Renal cortical epithelial cell (primary cell): ENCODE data around the gene ASPHD2. TPM values are rescaled to one million over a fixed set of nuclear protein-coding genes. Genes with fewer than 3 reads are reported as not detected.

Source experiments
- DNase-seq: peaks from one replicate; pipeline ENCODE4 v3.0.0-alpha.2; 2011; ENCODE audit warnings: low read depth
- total RNA-seq: library from RNA; depleted of rRNA; stranded (reverse); fragments of >200 nt; gene quantifications from 2 replicates; pipeline ENCODE4 v1.2.3, GENCODE V29; 2014

ASPHD2 gene
- total RNA-seq, 1 donor from 2014 or later = 5.6 TPM

DNA sequence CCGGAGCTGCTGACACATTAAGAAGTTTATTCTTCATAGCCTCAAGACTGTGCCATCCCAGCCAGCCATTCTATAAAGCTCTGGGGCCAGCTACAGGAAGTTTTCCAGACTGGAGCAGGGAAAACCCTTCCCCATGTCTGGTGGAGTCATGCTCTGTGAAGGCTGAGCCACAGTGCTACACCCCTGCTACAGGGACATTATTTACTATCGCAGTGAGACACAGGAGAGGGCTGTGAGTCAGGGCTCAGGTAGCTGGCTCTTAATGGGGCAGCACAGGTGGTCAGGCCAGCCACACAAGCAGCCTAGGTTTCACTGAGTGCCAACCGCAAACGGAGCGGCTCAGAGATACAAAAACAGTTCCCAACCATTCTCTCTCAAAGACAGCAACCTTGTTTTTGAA, 42.5 kb downstream of the ASPHD2 start:
- peak; percentile 97 for DNase-seq

DNA sequence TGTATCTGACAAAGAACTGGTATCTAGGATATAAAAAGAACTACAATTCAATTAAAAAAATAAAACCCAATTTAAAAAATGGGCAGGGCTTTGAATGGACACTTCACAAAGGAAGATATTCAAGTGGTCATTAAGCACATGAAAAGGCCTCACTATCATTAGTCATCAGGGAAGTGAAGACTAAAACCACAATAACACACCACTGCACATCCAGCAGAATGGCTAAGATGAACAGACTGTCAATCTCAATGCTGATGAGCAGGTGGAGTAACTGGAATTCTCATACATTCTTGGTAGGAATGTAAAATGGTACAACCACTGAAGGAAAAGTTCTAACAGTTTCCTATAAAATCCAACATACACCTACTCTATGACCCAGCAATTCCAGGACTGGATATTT, 45.6 kb downstream of the ASPHD2 start:
- DNase-seq = peak; percentile 81

DNA sequence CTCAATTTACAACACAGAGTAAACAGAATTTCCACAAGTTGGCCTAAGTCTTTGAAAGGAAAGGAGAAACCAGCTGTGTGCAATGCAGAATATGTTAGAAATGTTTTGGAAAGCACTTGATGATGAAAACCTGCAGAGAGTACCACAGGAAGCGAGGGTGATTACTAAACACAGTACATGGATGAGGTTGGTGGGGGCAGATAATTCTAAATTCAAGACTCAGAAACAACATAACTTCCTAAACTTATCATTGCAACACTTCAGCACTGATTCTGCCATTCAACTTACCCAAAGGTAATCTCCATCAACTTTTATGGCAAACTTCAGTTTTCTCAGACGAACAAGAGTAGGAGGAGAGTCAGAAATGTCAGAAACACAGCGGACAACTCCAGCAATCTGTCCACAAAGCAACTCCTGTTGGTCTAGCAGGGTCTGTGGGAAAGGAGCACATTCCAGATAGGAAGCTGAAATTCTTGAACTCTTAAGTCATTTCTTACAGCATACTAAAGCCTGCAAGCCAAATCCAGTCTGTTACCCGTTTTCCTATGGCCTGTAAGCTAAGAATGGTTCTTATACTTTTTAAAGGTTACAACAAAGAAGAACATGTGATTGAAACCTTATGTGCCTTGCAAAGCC, 47.8 kb downstream of the ASPHD2 start:
- peak; percentile 71 for DNase-seq

DNA sequence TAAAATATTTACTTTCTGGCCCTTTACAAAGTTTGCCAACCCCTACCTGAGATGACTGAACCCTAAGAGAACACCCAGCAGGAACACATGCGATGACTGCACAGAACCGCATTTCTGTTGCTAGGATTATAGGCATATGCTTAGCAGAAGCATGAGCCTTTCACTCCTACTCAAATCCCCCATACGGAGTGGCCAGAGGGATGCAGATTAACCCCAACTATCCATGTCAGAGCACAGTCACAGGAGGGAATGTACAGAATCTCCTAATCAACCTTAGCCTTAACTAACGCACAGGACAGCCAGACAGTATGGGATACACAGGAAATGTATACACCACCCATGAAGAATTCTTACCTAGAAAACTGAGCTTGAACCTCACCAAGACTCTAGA, 48.3 kb downstream of the ASPHD2 start:
- no peak for DNase-seq

DNA sequence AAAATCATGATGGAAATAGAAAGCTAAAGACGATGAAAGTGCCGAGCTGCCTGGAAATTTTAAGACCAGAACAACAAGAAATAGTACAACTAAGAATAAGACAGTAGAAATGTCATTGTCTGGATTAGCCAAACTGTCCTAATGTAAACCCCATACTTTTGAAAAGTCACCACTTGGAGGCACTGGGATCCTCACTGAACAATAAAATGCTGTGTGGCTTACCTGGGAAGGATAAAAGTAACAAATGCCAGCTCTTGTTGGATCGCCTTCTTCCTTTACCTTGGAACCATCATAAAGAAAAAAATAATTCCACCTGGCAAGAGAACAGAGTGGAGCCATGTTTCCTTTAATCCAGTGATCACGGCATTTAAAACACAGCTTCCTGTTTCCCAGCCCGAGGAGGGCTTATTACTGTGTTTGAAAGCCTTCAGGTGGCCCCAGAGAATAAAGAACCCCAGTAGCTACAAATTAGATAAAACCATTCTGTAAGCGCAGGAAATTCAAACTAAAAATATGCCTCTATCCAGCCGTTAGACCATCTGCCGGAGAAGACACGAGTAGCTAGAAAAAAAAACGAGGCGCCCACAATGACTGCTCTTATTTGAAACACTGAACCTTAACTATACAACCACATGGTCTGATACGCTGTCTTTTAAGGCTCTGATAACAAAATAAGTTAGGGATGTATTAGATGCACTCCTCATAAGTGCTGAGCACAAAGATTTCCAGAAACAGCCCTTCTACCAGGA, 50.2 kb downstream of the ASPHD2 start:
- no peak for DNase-seq

DNA sequence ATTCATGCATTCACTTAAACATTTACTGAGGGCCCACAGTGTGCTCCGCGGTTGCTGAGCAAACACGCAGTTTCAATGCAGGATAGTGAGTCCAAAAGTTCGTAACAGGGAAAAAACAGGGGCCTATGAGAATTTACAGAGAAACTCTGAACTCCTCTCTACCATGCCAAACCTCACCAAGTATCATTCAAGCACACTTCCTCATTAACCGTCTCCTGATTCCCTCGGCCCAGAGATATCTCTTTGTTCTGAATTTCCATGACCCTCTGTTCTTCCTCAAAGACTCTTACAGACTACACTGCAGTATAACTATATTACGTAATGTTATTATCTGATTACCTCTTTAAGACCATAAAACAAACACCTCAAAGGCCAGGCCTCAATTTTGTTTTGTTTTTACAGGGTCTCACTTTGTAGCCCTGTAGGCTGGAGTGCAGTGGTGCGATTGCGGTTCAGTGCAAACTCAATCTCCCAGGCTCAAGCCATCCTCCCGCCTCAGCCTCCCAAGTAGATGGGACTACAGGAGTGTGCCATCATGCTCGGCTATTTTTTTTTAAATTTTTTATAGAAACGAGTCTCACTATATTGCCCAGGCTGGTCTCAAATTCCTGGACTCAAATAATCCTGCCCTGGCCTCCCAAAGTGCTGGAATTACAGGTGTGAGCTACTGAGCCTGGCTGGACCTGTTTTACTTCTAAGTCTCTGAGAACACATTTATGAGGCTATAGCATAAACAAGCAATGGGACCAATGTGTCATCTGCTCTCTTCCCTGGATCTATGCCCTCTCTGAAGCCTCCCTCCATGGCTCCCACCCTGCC, 50.9 kb downstream of the ASPHD2 start:
- peak; percentile 26 for DNase-seq

DNA sequence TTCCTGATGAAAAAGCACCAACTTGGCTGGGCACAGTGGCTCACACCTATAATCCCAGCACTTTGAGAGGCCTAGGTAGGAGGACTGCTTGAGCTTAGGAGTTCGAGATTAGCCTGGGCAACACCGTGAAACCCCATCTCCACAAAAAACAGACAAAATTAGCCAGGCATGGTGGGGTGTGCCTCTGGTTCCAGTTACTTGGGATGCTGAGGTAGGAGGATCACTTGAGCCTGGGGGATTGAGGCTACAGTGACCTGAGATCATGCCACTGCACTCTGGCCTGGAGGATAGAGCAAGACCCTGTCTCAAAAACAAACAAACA, 51.5 kb downstream of the ASPHD2 start:
- no peak for DNase-seq

DNA sequence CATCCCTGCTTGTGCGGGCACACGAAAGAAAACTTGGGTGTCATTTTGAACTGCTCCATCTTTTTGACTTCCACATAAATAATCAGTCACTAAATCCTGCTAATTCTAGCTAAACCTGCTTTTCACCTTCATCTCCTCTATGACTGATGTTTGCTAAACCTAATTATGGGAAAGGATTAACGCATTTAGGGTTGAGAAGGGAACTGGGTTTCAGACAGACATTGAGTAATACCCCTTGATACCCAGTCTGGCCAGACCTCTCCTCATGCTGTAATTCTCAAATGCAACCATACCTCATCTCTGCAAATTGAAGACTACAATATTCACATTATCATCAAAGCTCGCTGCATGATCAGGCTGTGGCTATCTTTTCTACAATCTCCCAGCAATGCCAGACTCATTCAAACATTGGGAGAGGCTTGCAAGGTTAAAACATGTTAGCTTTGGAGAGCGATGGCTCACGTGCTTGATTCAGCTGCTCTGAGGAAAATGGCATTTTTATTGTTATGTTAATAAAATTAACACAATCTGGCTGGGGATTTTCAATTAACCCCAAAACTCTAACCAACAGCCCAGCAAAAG, 52.1 kb downstream of the ASPHD2 start:
- no peak for DNase-seq

DNA sequence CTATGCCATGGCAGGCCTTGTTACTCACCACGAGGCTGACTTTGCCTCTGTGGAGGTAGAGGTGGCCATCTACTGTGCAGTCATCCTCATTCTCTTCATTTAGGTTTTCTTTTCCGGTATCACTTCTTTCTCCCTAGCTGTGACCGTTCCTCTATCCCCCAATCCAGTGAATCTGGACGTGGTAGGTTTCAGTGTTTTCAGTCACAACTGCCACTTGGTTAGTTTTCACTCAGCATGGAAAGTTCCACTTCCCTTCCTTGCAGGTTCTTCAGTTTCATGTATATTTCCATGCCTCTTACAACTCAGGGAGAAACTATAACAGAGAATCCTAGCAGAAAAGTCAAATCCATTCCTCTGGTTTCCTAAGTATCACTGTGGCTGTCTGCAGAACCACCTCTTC, 52.6 kb downstream of the ASPHD2 start:
- DNase-seq = no peak

DNA sequence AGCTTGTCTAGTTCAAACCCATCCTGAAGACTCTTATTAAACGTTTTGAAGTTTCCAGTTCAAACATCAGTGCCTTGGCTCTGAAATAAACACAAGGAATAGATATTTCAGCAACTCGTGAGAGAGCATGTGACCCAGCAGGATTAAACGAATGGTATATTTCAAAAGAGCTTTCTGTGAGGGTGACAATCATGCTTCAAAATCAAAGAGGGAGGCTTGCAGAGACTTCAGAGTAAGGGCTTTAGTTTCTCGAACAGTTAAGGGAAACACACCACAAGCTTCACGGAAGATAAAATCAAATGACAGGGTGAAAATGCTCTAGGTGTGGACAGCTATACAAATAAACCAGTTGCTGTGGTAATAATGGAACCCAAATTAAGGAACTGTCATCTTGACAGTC, 53.1 kb downstream of the ASPHD2 start:
- DNase-seq = no peak

DNA sequence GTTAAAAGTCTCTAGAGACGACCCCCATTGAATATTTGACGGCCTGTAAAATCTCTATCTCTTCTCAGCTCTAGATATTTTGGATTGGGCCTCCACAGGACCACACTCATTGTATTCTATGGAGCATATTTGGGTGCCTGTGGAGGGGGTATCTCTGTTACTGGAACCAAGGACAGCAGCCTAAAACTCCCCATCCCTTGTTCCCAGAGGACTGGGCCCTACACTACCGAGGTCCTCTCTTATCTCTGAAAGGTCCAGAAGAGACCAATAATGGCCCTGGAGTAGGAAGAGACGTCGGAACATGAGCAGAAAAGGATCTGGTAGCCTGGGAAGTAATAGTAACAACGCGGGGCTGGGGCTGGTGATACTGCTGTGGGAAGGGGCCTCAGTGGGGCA, 54.0 kb downstream of the ASPHD2 start:
- DNase-seq = no peak

DNA sequence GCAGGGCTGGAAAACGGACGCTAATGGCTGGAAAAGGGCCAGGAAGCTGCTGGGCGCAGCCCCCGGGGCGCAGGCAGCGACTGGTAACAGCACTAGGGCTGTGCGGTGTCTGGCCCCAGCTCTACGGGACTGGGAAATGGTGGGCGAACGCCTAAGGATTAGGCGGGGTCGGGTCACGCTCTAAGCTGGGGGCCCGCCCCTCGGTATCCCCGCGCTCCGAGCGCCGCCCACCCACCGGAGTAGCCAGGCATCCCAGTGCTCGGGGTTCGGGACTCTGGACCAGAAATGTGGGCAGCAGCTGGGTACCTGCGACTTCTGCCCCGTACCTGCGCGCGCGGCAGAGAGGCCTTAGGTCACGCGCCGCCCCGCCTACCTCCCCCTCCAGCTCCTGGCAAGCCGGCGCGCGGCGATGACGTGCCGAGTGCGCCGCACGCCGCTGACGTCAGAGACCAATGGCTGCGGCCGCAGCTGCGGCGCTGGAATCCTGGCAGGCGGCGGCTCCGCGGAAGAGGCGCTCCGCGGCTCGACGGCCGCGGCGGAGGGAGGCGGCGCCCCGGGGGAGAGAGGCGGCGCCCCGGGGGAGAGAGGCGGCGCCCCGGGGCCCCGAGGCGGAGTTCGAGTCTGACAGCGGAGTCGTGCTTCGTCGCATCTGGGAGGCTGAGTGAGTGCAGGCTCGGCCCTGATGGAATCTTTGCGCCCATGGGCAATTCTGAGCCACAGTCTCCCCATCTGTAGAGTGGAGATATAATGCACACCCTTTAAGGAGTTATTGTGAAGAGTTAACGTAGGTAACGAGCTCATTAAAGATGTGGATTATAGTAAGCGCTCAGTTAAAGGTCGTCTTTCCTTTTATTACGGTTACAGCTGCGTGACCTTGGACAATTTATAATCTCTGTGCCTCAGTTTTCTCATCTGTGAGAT, 54.6 kb downstream of the ASPHD2 start, which contains the start of the genes HPS4 and SRRD:
HPS4 (minus strand) TSS at position 345 of the 921 bp plus-strand sequence. CDS start 2,021 bp downstream, outside the sequence.
SRRD (plus strand) TSS at position 439 of the 921 bp plus-strand sequence; CDS start at position 453, 14 bp downstream.
- DNase-seq = peak; percentile 60

DNA sequence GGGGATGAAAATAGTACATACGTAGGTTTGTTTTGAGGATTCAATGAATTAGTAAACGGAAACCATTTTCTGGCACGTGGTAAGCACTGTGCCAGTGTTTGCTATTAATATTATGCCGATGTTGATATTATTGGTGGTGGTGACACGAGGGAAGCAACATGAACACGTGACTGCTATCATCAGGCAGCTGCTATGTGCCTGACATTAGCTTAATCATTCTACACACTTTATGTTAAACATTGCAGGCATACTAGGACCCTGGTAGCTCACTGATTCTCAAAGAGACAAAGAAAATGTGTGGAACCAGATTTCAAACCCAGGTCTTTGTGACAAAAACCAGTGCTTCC, 55.3 kb downstream of the ASPHD2 start:
- DNase-seq = no peak

DNA sequence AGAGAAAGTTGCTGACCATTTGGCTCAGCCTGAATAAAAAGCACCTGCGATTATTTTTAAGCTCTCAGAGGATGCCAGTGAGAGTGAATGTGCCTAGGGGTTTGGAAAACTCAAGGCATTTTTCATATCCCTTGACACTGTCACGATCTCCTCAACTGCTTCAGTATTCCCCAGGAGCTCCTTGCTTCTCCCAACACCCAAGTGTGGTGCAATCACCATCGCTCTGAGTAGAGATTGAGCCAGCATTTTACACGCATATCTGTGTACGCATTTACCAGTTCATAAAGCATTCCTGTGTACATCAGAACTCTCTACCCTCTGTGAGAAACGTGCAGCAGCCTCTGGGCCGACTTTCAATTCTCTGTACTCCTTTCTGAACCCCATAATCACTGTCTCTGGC, 56.0 kb downstream of the ASPHD2 start:
- DNase-seq = no peak

DNA sequence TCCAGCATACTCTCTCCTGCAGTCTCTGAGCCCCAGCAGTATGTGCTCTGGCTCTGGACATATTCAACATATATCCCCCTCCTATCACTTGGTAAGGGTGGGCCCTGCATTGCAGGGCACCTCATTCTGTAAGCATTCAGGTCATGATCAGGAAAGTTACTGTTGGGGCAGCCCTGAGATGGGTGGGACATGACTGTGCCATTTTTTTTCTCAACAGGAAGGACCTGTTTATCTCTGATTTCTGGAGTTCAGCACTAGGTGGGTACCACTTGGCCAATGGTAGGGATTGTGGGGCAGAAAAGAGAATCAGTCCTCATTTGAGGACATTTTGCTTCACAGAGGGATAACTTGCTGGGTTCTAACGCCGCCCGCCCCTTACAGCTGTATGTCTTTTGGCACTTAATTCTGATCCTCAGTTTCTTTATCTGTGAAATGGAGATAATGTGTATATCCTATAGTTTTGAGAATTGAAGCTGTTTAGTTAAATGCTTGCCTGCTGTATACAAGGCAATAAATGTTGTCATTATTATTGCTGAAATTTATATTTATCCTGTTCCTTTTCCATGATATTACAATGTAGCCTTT, 56.8 kb downstream of the ASPHD2 start:
- DNase-seq = no peak

DNA sequence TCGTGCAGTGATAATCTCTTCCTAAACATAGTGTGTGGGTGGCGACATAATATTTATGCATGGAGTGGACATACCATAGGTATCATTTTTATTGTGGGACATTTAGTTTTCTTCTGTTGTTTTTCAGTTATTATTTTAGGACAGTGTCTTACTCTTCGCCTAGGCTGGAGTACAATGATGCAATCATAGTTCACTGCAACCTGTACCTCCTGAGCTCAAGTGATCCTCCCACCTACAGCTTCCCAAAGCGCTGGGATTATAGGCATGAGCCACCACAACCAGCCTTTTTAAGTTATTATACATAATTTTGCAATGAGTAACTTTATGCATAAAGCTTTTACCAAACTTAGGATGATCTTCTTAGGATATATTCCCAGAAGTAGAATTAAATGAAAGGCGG, 57.3 kb downstream of the ASPHD2 start:
- no peak for DNase-seq

DNA sequence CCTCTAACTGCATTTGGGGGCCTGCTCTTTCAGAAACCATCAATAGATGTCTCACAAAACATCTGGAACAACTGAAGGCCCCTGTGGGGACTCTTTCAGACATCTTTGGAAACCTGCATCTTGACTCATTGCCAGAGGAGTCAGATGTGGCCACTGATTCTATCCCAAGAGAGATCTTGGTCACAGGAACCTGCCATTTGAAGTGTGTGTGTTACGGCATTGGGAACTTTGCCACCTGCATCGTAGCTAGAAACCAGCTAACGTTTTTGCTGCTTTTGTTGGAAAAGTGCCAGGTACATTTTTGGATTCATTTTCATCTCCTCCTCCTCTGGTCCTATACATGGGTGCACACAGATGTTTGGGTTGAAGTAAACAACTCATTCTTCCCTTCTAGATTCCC, 58.9 kb downstream of the ASPHD2 start:
- DNase-seq = no peak

DNA sequence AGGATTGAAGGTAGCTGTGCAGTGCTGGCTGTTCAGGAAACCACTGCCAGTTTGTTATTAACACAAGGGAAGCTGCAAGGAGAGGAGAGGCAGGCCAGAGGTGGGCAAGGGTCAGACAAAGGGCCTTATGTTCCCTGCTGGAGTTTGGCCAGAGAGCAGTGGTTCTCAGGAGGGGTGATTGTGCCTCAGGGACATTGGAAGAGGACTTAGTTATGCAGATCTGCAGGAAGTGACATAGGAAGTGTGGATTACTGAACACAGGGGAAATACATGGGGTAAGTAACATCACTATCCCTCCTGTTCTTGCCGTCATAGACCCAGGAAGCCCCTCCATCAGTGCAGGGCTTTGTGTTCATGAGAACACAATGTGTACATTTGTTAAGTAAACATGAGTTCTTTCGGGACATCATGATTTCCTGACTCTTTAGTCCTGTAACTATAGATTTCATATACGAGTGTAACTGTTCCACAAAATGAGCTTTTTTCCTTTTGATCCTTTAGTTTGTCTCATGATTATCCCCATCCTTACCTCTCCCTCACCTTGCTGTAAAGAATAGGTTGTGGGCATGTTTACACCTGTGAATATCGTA, 60.5 kb downstream of the ASPHD2 start:
- DNase-seq = peak; percentile 50

DNA sequence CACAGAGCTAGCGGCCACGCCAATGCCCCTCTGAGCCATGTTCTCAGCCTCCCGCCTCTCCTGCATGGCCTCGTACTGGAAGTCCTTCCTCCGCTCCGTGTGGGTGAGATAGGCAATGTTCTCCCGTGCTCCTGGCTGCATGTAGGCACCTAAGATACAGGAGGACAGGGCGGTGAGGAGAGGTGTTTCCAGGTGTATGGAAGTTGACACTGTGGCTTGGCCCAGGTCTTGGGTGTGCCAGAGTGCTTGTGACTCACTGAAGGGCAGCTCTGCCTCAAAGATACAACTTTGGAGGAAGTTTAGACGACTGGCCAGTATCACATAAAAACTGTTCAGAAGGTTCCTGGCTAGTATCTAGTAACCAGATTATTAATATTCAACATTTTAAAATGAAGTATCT, 63.2 kb downstream of the ASPHD2 start:
- no peak for DNase-seq

DNA sequence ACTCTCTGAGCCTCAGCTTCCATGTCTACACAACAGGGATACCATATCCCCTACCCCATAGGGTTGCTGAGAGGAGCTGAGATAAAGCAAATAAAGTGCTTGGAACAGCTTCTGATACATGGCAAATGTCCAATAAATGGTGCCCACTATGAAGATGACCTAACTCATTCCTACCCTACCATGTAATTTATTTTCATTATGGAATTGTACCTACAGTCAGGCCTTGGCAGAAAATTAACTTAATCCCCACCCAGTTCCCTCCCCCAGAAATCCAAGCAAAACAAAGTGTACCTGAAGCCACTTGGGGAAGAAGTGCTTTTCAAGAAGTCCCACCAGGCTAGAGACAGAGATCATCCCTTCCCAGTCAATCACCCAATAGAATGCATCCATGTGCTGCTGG, 65.4 kb downstream of the ASPHD2 start:
- no peak for DNase-seq
